HEK293 (cell line): ENCODE results near the gene C5orf15.

Experiments used
- CTCF ChIA-PET: fragments of 350-600 bp; formaldehyde crosslinking; extraction: SDS; loops from one replicate; lab custom pipeline; 2021; ENCODE audit warnings: antibody characterized with exemption; lab: Yijun Ruan, JAX
- POLR2A ChIA-PET: fragments of 300-600 bp; formaldehyde crosslinking; extraction: SDS; loops from one replicate; lab custom pipeline; 2020; ENCODE audit warnings: antibody characterized with exemption, inconsistent platforms; lab: Yijun Ruan, JAX
- H3K27ac ChIP-seq: fragments of 200-500 bp; sonication (Bioruptor generic); 2 replicates; pipeline ENCODE4 v1.5.1; 2014; ENCODE audit warnings: low read depth, low read length, control low read depth, inconsistent platforms; ENCODE audit errors: extremely low read depth
- H3K36me3 ChIP-seq, 2 experiments: fragments of 200-500 bp in 1 of 2; sonication (Bioruptor generic) in 1 of 2; 1 replicate in 1 of 2; 2 replicates in 1 of 2; pipeline ENCODE4 v1.5.1; 2014 to 2017; ENCODE audit warnings: inconsistent platforms in 2 of 2, low read length in 2 of 2; ENCODE audit not compliant: control insufficient read depth in 2 of 2, insufficient read depth in 1 of 2
- H3K4me1 ChIP-seq: fragments of 200-500 bp; sonication (Bioruptor generic); 2 replicates; pipeline ENCODE4 v1.5.1; 2014; ENCODE audit warnings: mild to moderate bottlenecking, low read length, inconsistent platforms; ENCODE audit not compliant: control insufficient read depth, insufficient read depth
- H3K4me3 ChIP-seq: 2 replicates; pipeline ENCODE4 v1.5.1; 2011; ENCODE audit warnings: low read depth, mild to moderate bottlenecking, control low read depth, low read length, moderate library complexity
- H3K9me3 ChIP-seq: fragments of 200-500 bp; sonication (Bioruptor generic); 2 replicates; pipeline ENCODE4 v1.5.1; 2014; ENCODE audit warnings: low read depth, low read length, inconsistent platforms; ENCODE audit not compliant: control insufficient read depth, insufficient read depth
- MZF1 ChIP-seq: fragments of 450-650 bp; formaldehyde crosslinking; IDR thresholded peaks from 2 replicates; pipeline ENCODE4 v1.5.1; 2017; ENCODE audit warnings: missing biosample characterization, missing genetic modification characterization, borderline replicate concordance
- OSR2 ChIP-seq: fragments of 450-650 bp; formaldehyde crosslinking; IDR thresholded peaks from 2 replicates; pipeline ENCODE4 v1.5.1; 2016; ENCODE audit warnings: missing biosample characterization, missing genetic modification characterization
- SCRT1 ChIP-seq: fragments of 450-650 bp; formaldehyde crosslinking; IDR thresholded peaks from 2 replicates; pipeline ENCODE4 v1.5.1; 2016; ENCODE audit warnings: missing biosample characterization, missing genetic modification characterization, borderline replicate concordance
- SP7 ChIP-seq: fragments of 450-650 bp; formaldehyde crosslinking; IDR thresholded peaks from 2 replicates; pipeline ENCODE4 v1.5.1; 2016; ENCODE audit warnings: missing biosample characterization, missing genetic modification characterization
- WT1 ChIP-seq: fragments of 450-650 bp; formaldehyde crosslinking; IDR thresholded peaks from 2 replicates; pipeline ENCODE4 v1.5.1; 2016; ENCODE audit warnings: missing biosample characterization, missing genetic modification characterization
- ZBTB1 ChIP-seq: fragments of 450-650 bp; formaldehyde crosslinking; IDR thresholded peaks from 2 replicates; pipeline ENCODE4 v1.5.1; 2016; ENCODE audit warnings: missing biosample characterization, missing genetic modification characterization
- ZEB2 ChIP-seq: fragments of 450-650 bp; formaldehyde crosslinking; IDR thresholded peaks from 2 replicates; pipeline ENCODE4 v1.5.1; 2016; ENCODE audit warnings: missing biosample characterization, missing genetic modification characterization
- ZNF221 ChIP-seq: fragments of 450-650 bp; formaldehyde crosslinking; IDR thresholded peaks from 2 replicates; pipeline ENCODE4 v1.5.1; 2017; ENCODE audit warnings: missing biosample characterization, missing genetic modification characterization, borderline replicate concordance
- ZNF23 ChIP-seq: fragments of 450-650 bp; formaldehyde crosslinking; IDR thresholded peaks from 2 replicates; pipeline ENCODE4 v1.5.1; 2016; ENCODE audit warnings: missing biosample characterization, missing genetic modification characterization, borderline replicate concordance
- ZNF302 ChIP-seq: fragments of 450-650 bp; formaldehyde crosslinking; IDR thresholded peaks from 2 replicates; pipeline ENCODE4 v1.5.1; 2016; ENCODE audit warnings: missing biosample characterization, missing genetic modification characterization, low read depth
- ZNF366 ChIP-seq: fragments of 450-650 bp; formaldehyde crosslinking; conservative IDR thresholded peaks from 2 replicates; pipeline ENCODE4 v1.5.1; 2016; ENCODE audit warnings: missing biosample characterization, missing genetic modification characterization
- ZNF600 ChIP-seq: fragments of 450-650 bp; formaldehyde crosslinking; IDR thresholded peaks from 2 replicates; pipeline ENCODE4 v1.5.1; 2016; ENCODE audit warnings: missing biosample characterization, missing genetic modification characterization
- ZNF664 ChIP-seq: fragments of 450-650 bp; formaldehyde crosslinking; IDR thresholded peaks from 2 replicates; pipeline ENCODE4 v1.5.1; 2016; ENCODE audit warnings: missing biosample characterization, missing genetic modification characterization
- ZNF76 ChIP-seq: fragments of 450-650 bp; formaldehyde crosslinking; IDR thresholded peaks from 2 replicates; pipeline ENCODE4; 2016; ENCODE audit warnings: low read depth, missing biosample characterization, missing genetic modification characterization, borderline replicate concordance
- ZNF791 ChIP-seq: fragments of 450-650 bp; formaldehyde crosslinking; IDR thresholded peaks from 2 replicates; pipeline ENCODE4 v1.5.1; 2016; ENCODE audit warnings: missing biosample characterization, missing genetic modification characterization
- ZNF843 ChIP-seq: fragments of 450-650 bp; formaldehyde crosslinking; IDR thresholded peaks from 2 replicates; pipeline ENCODE4 v1.5.1; 2016; ENCODE audit warnings: missing biosample characterization, missing genetic modification characterization
- TF ChIP-seq, protein P1 (sequence below): sonication (generic); formaldehyde crosslinking; IDR thresholded peaks from 2 replicates; pipeline ENCODE4 v1.8.1; 2022; ENCODE audit warnings: mild to moderate bottlenecking, moderate library complexity, missing genetic modification reagents
- TF ChIP-seq, protein P2 (sequence below): fragments of 450-650 bp; formaldehyde crosslinking; IDR thresholded peaks from 2 replicates; pipeline ENCODE4 v1.5.1; 2017; ENCODE audit warnings: missing biosample characterization, missing genetic modification characterization
- TF ChIP-seq, protein P3 (sequence below): fragments of 450-650 bp; formaldehyde crosslinking; IDR thresholded peaks from 2 replicates; pipeline ENCODE4 v1.5.1; 2017; ENCODE audit warnings: missing biosample characterization, missing genetic modification characterization
- TF ChIP-seq, protein P4 (sequence below): fragments of 450-650 bp; formaldehyde crosslinking; IDR thresholded peaks from 2 replicates; pipeline ENCODE4; 2016; ENCODE audit warnings: missing biosample characterization, missing genetic modification characterization
- TF ChIP-seq, protein P5 (sequence below): fragments of 450-650 bp; formaldehyde crosslinking; IDR thresholded peaks from 2 replicates; pipeline ENCODE4 v1.5.1; 2016; ENCODE audit warnings: missing biosample characterization, missing genetic modification characterization
- TF ChIP-seq, protein P6 (sequence below): fragments of 450-650 bp; formaldehyde crosslinking; IDR thresholded peaks from 2 replicates; pipeline ENCODE4 v1.5.1; 2016; ENCODE audit warnings: missing biosample characterization, missing genetic modification characterization
- TF ChIP-seq, protein P7 (sequence below): fragments of 450-650 bp; formaldehyde crosslinking; IDR thresholded peaks from 2 replicates; pipeline ENCODE4 v1.5.1; 2016; ENCODE audit warnings: missing biosample characterization, missing genetic modification characterization

Gene C5orf15

DNA sequence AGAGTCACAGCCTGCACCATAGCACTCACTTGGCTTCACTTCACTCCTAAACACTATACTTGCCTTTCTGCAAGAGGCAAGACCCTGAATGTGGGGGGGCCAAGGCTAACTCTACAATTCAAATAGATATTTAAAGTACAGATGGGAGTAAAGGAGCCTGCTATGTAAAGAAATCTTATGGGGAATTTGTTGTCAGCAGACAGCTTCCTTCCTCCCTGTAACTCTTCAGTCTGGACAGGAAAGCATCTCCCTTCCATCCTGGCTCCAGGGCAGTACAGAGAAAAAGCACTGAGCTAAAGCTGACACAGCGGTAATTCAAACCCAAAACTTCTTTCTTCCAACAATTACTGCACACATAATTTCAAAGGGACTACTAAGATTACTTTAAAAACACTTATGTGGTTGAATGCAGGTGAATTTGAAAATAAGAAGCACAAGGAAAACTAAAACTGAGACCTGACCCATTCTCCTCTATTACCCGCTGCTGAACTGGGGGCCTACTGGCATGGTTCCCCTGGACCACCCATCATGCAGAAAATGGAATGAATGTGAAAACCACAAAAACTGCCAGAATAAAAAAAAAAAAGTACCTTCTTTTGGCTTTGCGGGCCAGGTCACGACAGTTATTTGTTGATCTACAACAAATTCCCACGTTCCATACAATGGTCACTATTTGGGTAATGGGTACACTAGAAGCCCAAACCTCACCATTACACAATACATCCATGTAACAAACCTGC, 22.9 kb upstream of the C5orf15 start (continued):
- no peak for TF ChIP-seq ZNF366 (tag by site-specific recombination)
- TF ChIP-seq ZNF791 (tag by site-specific recombination), result no peak
- no peak for TF ChIP-seq ZBTB1
- TF ChIP-seq ZNF664 (tag by site-specific recombination), result no peak
- TF ChIP-seq, protein P1, sequence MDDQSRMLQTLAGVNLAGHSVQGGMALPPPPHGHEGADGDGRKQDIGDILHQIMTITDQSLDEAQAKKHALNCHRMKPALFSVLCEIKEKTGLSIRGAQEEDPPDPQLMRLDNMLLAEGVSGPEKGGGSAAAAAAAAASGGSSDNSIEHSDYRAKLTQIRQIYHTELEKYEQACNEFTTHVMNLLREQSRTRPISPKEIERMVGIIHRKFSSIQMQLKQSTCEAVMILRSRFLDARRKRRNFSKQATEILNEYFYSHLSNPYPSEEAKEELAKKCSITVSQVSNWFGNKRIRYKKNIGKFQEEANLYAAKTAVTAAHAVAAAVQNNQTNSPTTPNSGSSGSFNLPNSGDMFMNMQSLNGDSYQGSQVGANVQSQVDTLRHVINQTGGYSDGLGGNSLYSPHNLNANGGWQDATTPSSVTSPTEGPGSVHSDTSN (CRISPR knock-in tag), result no peak
- TF ChIP-seq, protein P2, sequence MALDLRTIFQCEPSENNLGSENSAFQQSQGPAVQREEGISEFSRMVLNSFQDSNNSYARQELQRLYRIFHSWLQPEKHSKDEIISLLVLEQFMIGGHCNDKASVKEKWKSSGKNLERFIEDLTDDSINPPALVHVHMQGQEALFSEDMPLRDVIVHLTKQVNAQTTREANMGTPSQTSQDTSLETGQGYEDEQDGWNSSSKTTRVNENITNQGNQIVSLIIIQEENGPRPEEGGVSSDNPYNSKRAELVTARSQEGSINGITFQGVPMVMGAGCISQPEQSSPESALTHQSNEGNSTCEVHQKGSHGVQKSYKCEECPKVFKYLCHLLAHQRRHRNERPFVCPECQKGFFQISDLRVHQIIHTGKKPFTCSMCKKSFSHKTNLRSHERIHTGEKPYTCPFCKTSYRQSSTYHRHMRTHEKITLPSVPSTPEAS, result no peak
- TF ChIP-seq, protein P3, sequence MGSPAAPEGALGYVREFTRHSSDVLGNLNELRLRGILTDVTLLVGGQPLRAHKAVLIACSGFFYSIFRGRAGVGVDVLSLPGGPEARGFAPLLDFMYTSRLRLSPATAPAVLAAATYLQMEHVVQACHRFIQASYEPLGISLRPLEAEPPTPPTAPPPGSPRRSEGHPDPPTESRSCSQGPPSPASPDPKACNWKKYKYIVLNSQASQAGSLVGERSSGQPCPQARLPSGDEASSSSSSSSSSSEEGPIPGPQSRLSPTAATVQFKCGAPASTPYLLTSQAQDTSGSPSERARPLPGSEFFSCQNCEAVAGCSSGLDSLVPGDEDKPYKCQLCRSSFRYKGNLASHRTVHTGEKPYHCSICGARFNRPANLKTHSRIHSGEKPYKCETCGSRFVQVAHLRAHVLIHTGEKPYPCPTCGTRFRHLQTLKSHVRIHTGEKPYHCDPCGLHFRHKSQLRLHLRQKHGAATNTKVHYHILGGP (tag by site-specific recombination), result no peak
- TF ChIP-seq SP7 (tag by site-specific recombination), result no peak
- TF ChIP-seq OSR2 (tag by site-specific recombination), result no peak
- no peak for TF ChIP-seq ZEB2 (tag by site-specific recombination)
- no peak for TF ChIP-seq ZNF843
- TF ChIP-seq ZNF76 (tag by site-specific recombination), result no peak
- TF ChIP-seq WT1, result no peak
- no peak for TF ChIP-seq ZNF600 (tag by site-specific recombination)
- TF ChIP-seq ZNF221 (tag by site-specific recombination), result no peak

- Histone ChIP-seq H3K27ac (no peak overlapping the region), H3K36me3 (peaks cover 40 to 72% of the 10 kb centered on the region in 2 experiments), H3K4me1 (peaks cover 22% of the 10 kb centered on the region), H3K4me3 (no peak overlapping the region), H3K9me3 (no peaks in the 10 kb centered on the region)
- ChIA-PET CTCF (no interaction called here), POLR2A (no interaction called here)
- no peak for TF ChIP-seq MZF1 (tag by site-specific recombination)
- no peak for TF ChIP-seq ZNF366 (tag by site-specific recombination)
- TF ChIP-seq, protein P4, sequence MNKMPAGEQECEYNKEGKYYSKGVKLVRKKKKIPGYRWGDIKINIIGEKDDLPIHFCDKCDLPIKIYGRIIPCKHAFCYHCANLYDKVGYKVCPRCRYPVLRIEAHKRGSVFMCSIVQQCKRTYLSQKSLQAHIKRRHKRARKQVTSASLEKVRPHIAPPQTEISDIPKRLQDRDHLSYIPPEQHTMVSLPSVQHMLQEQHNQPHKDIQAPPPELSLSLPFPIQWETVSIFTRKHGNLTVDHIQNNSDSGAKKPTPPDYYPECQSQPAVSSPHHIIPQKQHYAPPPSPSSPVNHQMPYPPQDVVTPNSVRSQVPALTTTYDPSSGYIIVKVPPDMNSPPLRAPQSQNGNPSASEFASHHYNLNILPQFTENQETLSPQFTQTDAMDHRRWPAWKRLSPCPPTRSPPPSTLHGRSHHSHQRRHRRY (tag by site-specific recombination), result no peak
- no peak for TF ChIP-seq SCRT1 (tag by site-specific recombination)
- TF ChIP-seq ZNF302 (tag by site-specific recombination), result no peak
- TF ChIP-seq, protein P5, sequence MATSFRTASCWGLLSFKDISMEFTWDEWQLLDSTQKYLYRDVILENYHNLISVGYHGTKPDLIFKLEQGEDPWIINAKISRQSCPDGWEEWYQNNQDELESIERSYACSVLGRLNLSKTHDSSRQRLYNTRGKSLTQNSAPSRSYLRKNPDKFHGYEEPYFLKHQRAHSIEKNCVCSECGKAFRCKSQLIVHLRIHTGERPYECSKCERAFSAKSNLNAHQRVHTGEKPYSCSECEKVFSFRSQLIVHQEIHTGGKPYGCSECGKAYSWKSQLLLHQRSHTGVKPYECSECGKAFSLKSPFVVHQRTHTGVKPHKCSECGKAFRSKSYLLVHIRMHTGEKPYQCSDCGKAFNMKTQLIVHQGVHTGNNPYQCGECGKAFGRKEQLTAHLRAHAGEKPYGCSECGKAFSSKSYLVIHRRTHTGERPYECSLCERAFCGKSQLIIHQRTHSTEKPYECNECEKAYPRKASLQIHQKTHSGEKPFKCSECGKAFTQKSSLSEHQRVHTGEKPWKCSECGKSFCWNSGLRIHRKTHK (tag by site-specific recombination), result no peak
- no peak for TF ChIP-seq ZNF23
- TF ChIP-seq, protein P6, sequence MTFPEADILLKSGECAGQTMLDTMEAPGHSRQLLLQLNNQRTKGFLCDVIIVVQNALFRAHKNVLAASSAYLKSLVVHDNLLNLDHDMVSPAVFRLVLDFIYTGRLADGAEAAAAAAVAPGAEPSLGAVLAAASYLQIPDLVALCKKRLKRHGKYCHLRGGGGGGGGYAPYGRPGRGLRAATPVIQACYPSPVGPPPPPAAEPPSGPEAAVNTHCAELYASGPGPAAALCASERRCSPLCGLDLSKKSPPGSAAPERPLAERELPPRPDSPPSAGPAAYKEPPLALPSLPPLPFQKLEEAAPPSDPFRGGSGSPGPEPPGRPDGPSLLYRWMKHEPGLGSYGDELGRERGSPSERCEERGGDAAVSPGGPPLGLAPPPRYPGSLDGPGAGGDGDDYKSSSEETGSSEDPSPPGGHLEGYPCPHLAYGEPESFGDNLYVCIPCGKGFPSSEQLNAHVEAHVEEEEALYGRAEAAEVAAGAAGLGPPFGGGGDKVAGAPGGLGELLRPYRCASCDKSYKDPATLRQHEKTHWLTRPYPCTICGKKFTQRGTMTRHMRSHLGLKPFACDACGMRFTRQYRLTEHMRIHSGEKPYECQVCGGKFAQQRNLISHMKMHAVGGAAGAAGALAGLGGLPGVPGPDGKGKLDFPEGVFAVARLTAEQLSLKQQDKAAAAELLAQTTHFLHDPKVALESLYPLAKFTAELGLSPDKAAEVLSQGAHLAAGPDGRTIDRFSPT (tag by site-specific recombination), result no peak
- TF ChIP-seq, protein P7, sequence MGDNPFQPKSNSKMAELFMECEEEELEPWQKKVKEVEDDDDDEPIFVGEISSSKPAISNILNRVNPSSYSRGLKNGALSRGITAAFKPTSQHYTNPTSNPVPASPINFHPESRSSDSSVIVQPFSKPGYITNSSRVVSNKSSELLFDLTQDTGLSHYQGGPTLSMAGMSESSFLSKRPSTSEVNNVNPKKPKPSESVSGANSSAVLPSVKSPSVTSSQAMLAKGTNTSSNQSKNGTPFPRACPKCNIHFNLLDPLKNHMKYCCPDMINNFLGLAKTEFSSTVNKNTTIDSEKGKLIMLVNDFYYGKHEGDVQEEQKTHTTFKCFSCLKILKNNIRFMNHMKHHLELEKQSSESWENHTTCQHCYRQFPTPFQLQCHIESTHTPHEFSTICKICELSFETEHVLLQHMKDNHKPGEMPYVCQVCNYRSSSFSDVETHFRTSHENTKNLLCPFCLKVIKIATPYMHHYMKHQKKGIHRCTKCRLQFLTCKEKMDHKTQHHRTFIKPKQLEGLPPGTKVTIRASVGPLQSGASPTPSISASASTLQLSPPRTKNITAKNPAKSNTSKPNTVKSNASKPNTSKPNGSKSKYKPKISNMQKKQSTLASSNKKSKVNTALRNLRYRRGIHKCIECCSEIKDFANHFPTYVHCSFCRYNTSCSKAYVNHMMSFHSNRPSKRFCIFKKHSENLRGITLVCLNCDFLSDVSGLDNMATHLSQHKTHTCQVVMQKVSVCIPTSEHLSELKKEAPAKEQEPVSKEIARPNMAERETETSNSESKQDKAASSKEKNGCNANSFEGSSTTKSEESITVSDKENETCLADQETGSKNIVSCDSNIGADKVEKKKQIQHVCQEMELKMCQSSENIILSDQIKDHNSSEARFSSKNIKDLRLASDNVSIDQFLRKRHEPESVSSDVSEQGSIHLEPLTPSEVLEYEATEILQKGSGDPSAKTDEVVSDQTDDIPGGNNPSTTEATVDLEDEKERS, result no peak
These were observed 22.0 kb upstream of the C5orf15 start for GRCh38 chr5:133990396-133990795.
